ENCODE results near the gene FAM200A.

Gene FAM200A

GRCh38 chr7:99498546-99498944 is 53.4 kb downstream of the FAM200A start:
- peak; percentile 38 for DNase-seq
- TF ChIP-seq EZH2 (IDR thresholded peaks at IDR 0.05; ENCODE audit: borderline replicate concordance, low read depth, low read length, severe bottlenecking): no peak
- no peak for TF ChIP-seq CTCF (IDR thresholded peaks at IDR 0.05; ENCODE audit: borderline replicate concordance, extremely low read depth, low read length, poor library complexity, severe bottlenecking)
- Histone ChIP-seq H3K27ac (ENCODE audit: low read length) (peak overlapping the region; percentile 28), H3K27me3 (ENCODE audit: insufficient read depth, low read length, poor library complexity) (no peaks in the 10 kb centered on the region), H3K4me2 (ENCODE audit: insufficient read depth, low read length) (peak overlapping the region; percentile 90), H3K9ac (ENCODE audit: low read depth, low read length) (peak overlapping the region; percentile 79), H3K9me3 (ENCODE audit: insufficient read depth, low read length, severe bottlenecking) (no peaks in the 10 kb centered on the region), H2AFZ (ENCODE audit: low read depth, low read length) (no peak overlapping the region), H4K20me1 (ENCODE audit: insufficient read depth, low read length) (peaks cover 35% of the 10 kb centered on the region), H3K79me2 (ENCODE audit: insufficient read depth, low read length) (peaks cover 79% of the 10 kb centered on the region), H3K4me3 (ENCODE audit: low read depth in 1 of 2, low read length in 2 of 2) (peak overlapping the region; percentile 91 to 96; a peak in 3 of 4 replicates), H3K4me1 (ENCODE audit: insufficient read depth, low read length) (peaks cover 34% of the 10 kb centered on the region), H3K36me3 (ENCODE audit: insufficient read depth, low read length) (peaks cover 49% of the 10 kb centered on the region)
- ATAC-seq (ENCODE audit: insufficient read depth, low read depth): peak; percentile 38

- DNase-seq: no peak
- Histone ChIP-seq H2AFZ (ENCODE audit: low read depth, low read length) (no peak overlapping the region), H3K9ac (ENCODE audit: low read depth, low read length) (peak overlapping the region; percentile 79), H3K4me2 (ENCODE audit: insufficient read depth, low read length) (peak overlapping the region; percentile 90), H3K36me3 (ENCODE audit: insufficient read depth, low read length) (peaks cover 55% of the 10 kb centered on the region), H3K4me1 (ENCODE audit: insufficient read depth, low read length) (peaks cover 34% of the 10 kb centered on the region), H4K20me1 (ENCODE audit: insufficient read depth, low read length) (peaks cover 37% of the 10 kb centered on the region), H3K9me3 (ENCODE audit: insufficient read depth, low read length, severe bottlenecking) (no peaks in the 10 kb centered on the region), H3K4me3 (ENCODE audit: low read depth in 1 of 2, low read length in 2 of 2) (peak overlapping the region; percentile 91 to 96; a peak in 3 of 4 replicates), H3K27ac (ENCODE audit: low read length) (peak overlapping the region; percentile 52), H3K79me2 (ENCODE audit: insufficient read depth, low read length) (peaks cover 83% of the 10 kb centered on the region), H3K27me3 (ENCODE audit: insufficient read depth, low read length, poor library complexity) (no peaks in the 10 kb centered on the region)
- peak; percentile 56 for ATAC-seq (ENCODE audit: insufficient read depth, low read depth)
- TF ChIP-seq EZH2 (IDR thresholded peaks at IDR 0.05; ENCODE audit: borderline replicate concordance, low read depth, low read length, severe bottlenecking) (no peak), CTCF (IDR thresholded peaks at IDR 0.05; ENCODE audit: borderline replicate concordance, extremely low read depth, low read length, poor library complexity, severe bottlenecking) (no peak)
Measured at GRCh38 chr7:99497766-99498545, 54.0 kb downstream of the FAM200A start.
